ENCODE measurements around the gene ISM1.

ISM1 gene

DNA sequence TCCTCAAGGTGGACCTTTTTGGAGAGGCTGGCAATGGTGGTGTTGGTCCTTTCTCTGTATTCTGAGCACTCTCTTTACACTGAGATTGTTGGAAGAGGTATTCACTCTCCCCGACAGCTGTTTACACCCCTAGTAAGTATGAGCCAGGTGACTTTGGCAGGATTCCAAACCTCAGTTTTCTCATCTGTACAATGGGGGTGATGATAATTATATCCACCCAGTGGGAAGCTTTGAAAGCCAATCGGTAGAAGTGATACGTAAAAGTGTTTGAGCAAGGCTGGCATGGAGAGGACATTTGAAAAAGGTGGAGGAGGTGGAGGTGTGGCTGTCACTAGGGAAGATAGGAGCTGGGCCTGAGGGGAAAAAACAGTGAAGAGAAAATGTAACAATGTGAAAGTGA lies 35.5 kb downstream of the ISM1 start:
- no peaks in the 10 kb centered on the region for H3K79me2 ChIP-seq (ENCODE audit: control insufficient read depth, insufficient read depth, low read length, unreplicated experiment)
- H3K36me3 ChIP-seq (ENCODE audit: insufficient read depth, low read length): no peaks in the 10 kb centered on the region
- no peak overlapping the region for H3K4me3 ChIP-seq (ENCODE audit: low read depth, low read length)
- H2AFZ ChIP-seq (ENCODE audit: low read length, unreplicated experiment): no peak overlapping the region
- H3K27ac ChIP-seq (ENCODE audit: low read depth, low read length): no peak overlapping the region
- H3K27me3 ChIP-seq (ENCODE audit: insufficient read depth, low read length): no peaks in the 10 kb centered on the region
- H3K4me1 ChIP-seq (ENCODE audit: control insufficient read depth, insufficient read depth, low read length, unreplicated experiment): no peaks in the 10 kb centered on the region

DNA sequence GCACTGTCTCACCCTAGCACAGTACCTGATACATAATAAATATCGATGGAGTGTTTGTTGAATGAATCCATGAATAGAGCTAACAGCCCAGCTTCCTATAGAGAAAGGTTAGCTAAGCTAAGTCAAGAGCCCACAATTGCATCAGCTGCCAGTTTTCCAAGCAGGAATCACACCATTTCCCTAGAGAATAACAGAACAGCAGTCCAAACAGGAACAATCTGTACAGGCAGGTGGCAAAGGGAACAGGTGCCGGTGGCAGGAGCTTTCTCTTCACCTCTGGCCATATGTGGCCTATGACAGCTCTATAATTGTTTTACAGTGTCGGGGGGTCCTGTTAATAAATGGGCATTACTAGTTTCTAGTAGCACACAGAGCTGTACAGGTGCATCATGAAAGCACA lies 38.8 kb downstream of the ISM1 start:
- Histone ChIP-seq H3K27me3 (ENCODE audit: insufficient read depth, low read length) (no peaks in the 10 kb centered on the region), H3K79me2 (ENCODE audit: control insufficient read depth, insufficient read depth, low read length, unreplicated experiment) (no peaks in the 10 kb centered on the region), H3K36me3 (ENCODE audit: insufficient read depth, low read length) (no peaks in the 10 kb centered on the region), H3K27ac (ENCODE audit: low read depth, low read length) (no peak overlapping the region), H2AFZ (ENCODE audit: low read length, unreplicated experiment) (no peak overlapping the region), H3K4me3 (ENCODE audit: low read depth, low read length) (no peak overlapping the region), H3K4me1 (ENCODE audit: control insufficient read depth, insufficient read depth, low read length, unreplicated experiment) (no peaks in the 10 kb centered on the region)

DNA sequence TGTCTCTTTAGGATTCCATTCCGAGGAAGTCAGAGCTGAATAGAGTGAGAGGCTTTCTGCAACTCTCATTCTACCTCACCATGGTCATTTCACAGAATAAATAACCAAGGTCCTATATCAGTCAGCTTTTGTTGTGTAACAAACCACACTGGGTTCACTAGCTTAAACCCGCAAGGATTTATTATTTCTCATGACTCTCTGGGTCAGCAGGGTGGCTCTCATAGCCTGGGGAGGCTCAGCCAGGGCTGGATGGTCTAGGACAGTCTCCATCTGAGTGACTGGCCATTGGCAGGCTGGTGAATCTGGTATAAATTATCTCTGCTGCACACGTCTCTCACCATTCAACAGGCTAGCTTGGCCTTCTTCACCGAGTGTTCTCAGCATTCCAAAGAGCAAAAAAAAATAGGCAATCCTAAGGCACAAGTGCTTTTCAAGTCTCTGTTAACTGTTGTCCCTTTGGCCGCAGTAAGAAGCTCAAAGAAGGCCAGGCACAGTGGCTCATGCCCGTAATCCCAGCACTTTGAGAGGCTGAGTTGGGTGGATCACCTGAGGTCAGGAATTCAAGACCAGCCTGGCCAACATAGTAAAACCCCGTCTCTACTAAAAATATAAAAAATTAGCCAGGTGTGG lies 39.7 kb downstream of the ISM1 start:
- Histone ChIP-seq H2AFZ (ENCODE audit: low read length, unreplicated experiment) (no peak overlapping the region), H3K27ac (ENCODE audit: low read depth, low read length) (no peak overlapping the region), H3K4me3 (ENCODE audit: low read depth, low read length) (no peak overlapping the region), H3K79me2 (ENCODE audit: control insufficient read depth, insufficient read depth, low read length, unreplicated experiment) (no peaks in the 10 kb centered on the region), H3K4me1 (ENCODE audit: control insufficient read depth, insufficient read depth, low read length, unreplicated experiment) (no peaks in the 10 kb centered on the region), H3K36me3 (ENCODE audit: insufficient read depth, low read length) (no peaks in the 10 kb centered on the region), H3K27me3 (ENCODE audit: insufficient read depth, low read length) (no peaks in the 10 kb centered on the region)

DNA sequence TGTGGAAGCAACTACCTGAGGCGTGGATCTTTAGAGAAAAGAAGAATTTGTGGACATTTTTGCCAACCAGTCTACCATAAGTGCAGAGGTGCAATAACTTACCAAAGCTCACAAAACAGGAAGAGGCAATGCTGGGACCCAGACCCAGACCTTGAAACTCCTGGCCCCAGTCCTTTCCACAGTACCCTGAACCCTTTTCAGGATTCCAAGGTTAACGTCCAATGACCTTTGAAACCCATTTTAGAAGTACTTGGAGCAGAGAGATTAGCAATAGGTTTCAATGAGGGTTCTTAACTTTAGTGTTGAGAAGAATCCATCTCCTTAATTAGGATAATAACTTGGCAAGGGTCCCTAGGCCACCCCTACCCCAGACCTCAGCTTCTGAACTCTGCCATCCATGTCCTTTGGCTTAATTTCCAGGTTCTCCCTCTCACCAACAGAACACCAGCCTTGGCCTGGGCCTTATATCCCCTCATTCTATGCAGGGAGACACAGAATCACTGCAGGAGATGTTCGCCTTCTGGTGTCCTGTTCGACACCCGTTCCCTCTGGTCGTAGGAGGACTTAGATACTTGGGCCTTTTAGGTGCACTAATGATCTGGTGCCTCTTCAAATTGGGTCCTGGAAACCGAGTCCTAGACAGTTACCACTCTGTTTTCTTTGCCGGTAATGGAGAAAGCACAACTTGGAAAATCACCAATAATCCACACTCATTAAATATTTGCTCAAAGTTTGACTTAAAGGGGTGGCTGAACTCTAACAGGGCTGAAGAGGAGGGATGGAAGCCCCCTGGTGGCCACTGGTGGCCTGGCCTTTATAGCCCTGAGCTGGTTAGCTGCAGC lies 40.6 kb downstream of the ISM1 start:
- no peaks in the 10 kb centered on the region for H3K36me3 ChIP-seq (ENCODE audit: insufficient read depth, low read length)
- H2AFZ ChIP-seq (ENCODE audit: low read length, unreplicated experiment): no peak overlapping the region
- no peaks in the 10 kb centered on the region for H3K79me2 ChIP-seq (ENCODE audit: control insufficient read depth, insufficient read depth, low read length, unreplicated experiment)
- no peaks in the 10 kb centered on the region for H3K4me1 ChIP-seq (ENCODE audit: control insufficient read depth, insufficient read depth, low read length, unreplicated experiment)
- H3K27ac ChIP-seq (ENCODE audit: low read depth, low read length): no peak overlapping the region
- no peak overlapping the region for H3K4me3 ChIP-seq (ENCODE audit: low read depth, low read length)
- peaks cover 8% of the 10 kb centered on the region for H3K27me3 ChIP-seq (ENCODE audit: insufficient read depth, low read length)

DNA sequence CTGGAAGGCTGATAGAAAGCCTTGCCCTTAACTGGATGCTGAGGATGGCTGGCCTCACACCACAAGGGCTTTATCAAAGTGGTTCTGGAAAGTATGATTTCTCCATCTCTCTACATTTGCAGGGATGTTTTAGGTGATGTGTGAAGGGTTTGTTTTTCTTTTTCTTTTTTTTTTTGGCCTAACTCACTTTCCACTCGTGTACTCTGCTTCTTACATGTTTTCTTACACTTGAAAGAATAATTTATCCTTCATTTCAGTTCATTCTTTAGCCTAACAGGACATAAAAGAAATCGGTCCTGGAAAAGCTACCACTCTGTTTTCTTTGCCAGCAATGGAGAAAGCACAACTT lies 41.2 kb downstream of the ISM1 start:
- no peaks in the 10 kb centered on the region for H3K4me1 ChIP-seq (ENCODE audit: control insufficient read depth, insufficient read depth, low read length, unreplicated experiment)
- H3K4me3 ChIP-seq (ENCODE audit: low read depth, low read length): no peak overlapping the region
- no peaks in the 10 kb centered on the region for H3K36me3 ChIP-seq (ENCODE audit: insufficient read depth, low read length)
- H3K27ac ChIP-seq (ENCODE audit: low read depth, low read length): no peak overlapping the region
- H2AFZ ChIP-seq (ENCODE audit: low read length, unreplicated experiment): no peak overlapping the region
- peaks cover 14% of the 10 kb centered on the region for H3K27me3 ChIP-seq (ENCODE audit: insufficient read depth, low read length)
- no peaks in the 10 kb centered on the region for H3K79me2 ChIP-seq (ENCODE audit: control insufficient read depth, insufficient read depth, low read length, unreplicated experiment)

DNA sequence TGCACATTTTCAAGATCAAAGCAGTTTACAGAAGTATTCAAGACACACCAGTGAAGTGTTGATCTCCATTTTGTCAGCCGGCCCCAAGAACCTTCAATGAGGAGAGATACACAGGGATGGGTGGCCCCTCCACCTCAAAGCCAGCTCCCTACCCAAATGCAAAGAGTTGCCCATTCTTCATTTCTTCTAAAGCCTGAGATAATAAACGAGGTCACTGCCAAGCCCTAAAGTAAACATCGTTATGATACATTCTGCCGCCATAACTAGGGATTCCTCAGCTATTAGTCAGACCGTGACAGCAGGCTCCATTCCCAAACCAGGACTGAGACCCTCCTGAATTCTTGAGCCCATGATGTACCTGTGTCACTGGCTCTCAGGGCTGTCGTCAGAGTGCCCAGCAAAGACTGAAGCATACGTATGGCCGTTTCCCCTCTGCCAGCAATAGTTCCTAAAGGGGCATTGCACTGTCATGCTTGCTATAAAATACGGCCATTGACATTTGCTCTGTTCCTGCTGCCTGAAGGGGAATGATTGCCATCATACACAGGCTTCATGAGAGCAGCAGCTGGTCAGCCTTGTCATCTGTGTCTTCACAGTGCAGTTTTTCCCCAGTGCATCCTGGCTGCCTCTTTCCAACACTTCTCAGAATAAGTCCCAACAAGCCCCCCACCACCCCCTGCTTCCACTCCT lies 41.7 kb downstream of the ISM1 start:
- H2AFZ ChIP-seq (ENCODE audit: low read length, unreplicated experiment): no peak overlapping the region
- peaks cover 19% of the 10 kb centered on the region for H3K27me3 ChIP-seq (ENCODE audit: insufficient read depth, low read length)
- no peaks in the 10 kb centered on the region for H3K4me1 ChIP-seq (ENCODE audit: control insufficient read depth, insufficient read depth, low read length, unreplicated experiment)
- no peak overlapping the region for H3K27ac ChIP-seq (ENCODE audit: low read depth, low read length)
- H3K4me3 ChIP-seq (ENCODE audit: low read depth, low read length): no peak overlapping the region
- H3K36me3 ChIP-seq (ENCODE audit: insufficient read depth, low read length): no peaks in the 10 kb centered on the region
- no peaks in the 10 kb centered on the region for H3K79me2 ChIP-seq (ENCODE audit: control insufficient read depth, insufficient read depth, low read length, unreplicated experiment)

DNA sequence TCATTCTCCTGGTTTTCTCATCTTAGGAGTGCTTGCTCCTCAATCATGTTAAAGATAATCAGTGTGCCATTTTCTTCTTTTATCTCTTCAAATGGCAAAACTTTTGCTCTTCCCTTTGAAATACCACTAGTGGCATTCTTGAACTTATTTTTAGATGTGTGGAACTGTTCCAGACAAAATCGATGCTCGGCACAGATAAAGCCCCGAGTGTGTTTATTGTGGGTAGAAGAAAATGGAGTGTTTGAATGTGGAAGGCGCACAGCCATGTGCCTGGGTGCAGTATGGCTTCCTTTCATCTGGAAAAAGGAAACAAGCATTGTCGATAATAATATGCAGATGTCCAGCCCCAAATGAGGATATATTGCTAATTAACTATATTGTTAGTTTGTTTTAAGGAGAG lies 42.4 kb downstream of the ISM1 start:
- H3K79me2 ChIP-seq (ENCODE audit: control insufficient read depth, insufficient read depth, low read length, unreplicated experiment): no peaks in the 10 kb centered on the region
- H3K4me1 ChIP-seq (ENCODE audit: control insufficient read depth, insufficient read depth, low read length, unreplicated experiment): no peaks in the 10 kb centered on the region
- no peaks in the 10 kb centered on the region for H3K36me3 ChIP-seq (ENCODE audit: insufficient read depth, low read length)
- H3K27ac ChIP-seq (ENCODE audit: low read depth, low read length): no peak overlapping the region
- no peak overlapping the region for H3K4me3 ChIP-seq (ENCODE audit: low read depth, low read length)
- H2AFZ ChIP-seq (ENCODE audit: low read length, unreplicated experiment): no peak overlapping the region
- H3K27me3 ChIP-seq (ENCODE audit: insufficient read depth, low read length): peaks cover 25% of the 10 kb centered on the region

DNA sequence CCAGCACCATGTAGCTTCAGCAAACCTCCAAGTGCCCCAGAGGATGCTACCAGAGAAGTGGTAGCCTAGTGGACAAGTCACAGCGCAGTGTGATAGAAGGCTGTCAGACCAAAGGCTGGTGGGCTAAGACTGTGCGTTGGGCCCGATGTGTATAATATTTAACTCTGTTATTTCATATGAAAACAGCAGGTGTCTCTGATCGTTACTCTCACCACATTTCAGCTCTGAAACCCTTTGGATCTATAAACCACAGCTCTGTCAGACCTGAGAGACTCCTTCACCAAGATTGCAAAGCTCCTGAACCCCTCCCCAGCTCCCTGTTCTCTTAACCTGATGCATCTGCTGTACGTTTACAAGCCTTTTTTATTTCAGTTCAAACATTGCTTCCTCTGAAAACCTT lies 43.8 kb downstream of the ISM1 start:
- H2AFZ ChIP-seq (ENCODE audit: low read length, unreplicated experiment): no peak overlapping the region
- peaks cover 35% of the 10 kb centered on the region for H3K27me3 ChIP-seq (ENCODE audit: insufficient read depth, low read length)
- H3K36me3 ChIP-seq (ENCODE audit: insufficient read depth, low read length): no peaks in the 10 kb centered on the region
- H3K4me1 ChIP-seq (ENCODE audit: control insufficient read depth, insufficient read depth, low read length, unreplicated experiment): no peaks in the 10 kb centered on the region
- H3K27ac ChIP-seq (ENCODE audit: low read depth, low read length): no peak overlapping the region
- no peak overlapping the region for H3K4me3 ChIP-seq (ENCODE audit: low read depth, low read length)
- no peaks in the 10 kb centered on the region for H3K79me2 ChIP-seq (ENCODE audit: control insufficient read depth, insufficient read depth, low read length, unreplicated experiment)

DNA sequence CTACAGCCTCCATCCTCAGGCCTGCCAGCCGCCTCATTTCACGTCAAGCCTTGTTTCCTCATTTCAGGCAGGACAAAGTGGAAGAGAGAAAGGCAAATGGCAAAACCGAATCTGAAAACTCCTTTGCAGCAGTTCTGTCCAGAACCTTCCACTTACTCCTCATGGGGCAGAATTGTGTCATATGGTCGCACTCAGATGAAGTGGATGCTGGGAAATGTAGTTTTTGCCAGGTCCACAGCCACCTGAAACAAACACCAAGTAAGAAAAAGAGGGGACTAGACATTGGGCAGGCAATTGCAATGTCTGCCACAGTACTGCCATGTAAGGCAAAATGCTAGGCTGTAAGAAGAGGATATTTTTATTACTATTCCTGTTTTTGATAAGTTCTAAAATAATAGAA lies 44.9 kb downstream of the ISM1 start:
- H3K27me3 ChIP-seq (ENCODE audit: insufficient read depth, low read length): peaks cover 42% of the 10 kb centered on the region
- H3K4me3 ChIP-seq (ENCODE audit: low read depth, low read length): no peak overlapping the region
- H2AFZ ChIP-seq (ENCODE audit: low read length, unreplicated experiment): no peak overlapping the region
- no peaks in the 10 kb centered on the region for H3K36me3 ChIP-seq (ENCODE audit: insufficient read depth, low read length)
- H3K4me1 ChIP-seq (ENCODE audit: control insufficient read depth, insufficient read depth, low read length, unreplicated experiment): no peaks in the 10 kb centered on the region
- no peak overlapping the region for H3K27ac ChIP-seq (ENCODE audit: low read depth, low read length)
- H3K79me2 ChIP-seq (ENCODE audit: control insufficient read depth, insufficient read depth, low read length, unreplicated experiment): no peaks in the 10 kb centered on the region

DNA sequence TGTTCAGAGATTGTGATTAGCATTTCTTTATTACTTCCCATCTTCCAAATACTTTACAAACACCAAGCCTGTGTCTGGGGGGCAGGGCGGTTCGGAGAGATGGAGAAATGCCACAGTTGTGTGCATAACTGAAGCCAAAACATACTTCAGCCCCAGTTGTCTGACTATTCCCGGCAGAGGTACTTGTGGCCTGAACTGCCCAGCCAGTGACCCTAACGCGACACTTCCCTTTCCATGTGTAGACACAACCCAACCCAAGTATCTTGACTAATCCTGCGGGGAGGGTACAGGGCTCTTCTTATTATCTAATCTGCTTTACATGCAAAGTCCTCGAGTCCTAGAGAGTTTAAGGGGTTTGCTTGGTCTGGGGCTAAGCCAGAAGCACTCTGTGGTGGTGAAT lies 46.2 kb downstream of the ISM1 start:
- Histone ChIP-seq H3K27me3 (ENCODE audit: insufficient read depth, low read length) (peaks cover 42% of the 10 kb centered on the region), H2AFZ (ENCODE audit: low read length, unreplicated experiment) (no peak overlapping the region), H3K79me2 (ENCODE audit: control insufficient read depth, insufficient read depth, low read length, unreplicated experiment) (no peaks in the 10 kb centered on the region), H3K27ac (ENCODE audit: low read depth, low read length) (no peak overlapping the region), H3K36me3 (ENCODE audit: insufficient read depth, low read length) (no peaks in the 10 kb centered on the region), H3K4me3 (ENCODE audit: low read depth, low read length) (no peak overlapping the region), H3K4me1 (ENCODE audit: control insufficient read depth, insufficient read depth, low read length, unreplicated experiment) (no peaks in the 10 kb centered on the region)

DNA sequence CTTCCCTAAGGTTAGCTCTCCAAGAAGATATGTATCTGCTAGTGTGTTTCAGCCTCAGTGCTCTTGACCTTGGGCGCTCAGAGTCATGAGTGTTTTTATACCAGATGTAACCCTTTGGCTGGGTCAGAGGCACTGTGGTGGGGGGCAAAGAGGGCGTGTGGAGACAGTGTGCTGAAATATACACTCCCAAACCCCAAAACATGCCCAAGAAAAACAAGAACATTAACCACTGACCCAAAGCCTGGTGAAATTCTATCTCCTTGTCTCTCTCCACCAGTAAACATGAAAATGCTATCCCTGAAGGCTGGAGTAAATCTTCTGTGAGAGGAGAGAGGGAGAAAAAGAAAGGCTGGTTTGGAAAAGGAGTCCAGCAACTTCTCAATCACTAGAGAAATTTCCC lies 47.9 kb downstream of the ISM1 start:
- H3K4me3 ChIP-seq (ENCODE audit: low read depth, low read length): no peak overlapping the region
- H3K4me1 ChIP-seq (ENCODE audit: control insufficient read depth, insufficient read depth, low read length, unreplicated experiment): no peaks in the 10 kb centered on the region
- H3K79me2 ChIP-seq (ENCODE audit: control insufficient read depth, insufficient read depth, low read length, unreplicated experiment): no peaks in the 10 kb centered on the region
- H3K27me3 ChIP-seq (ENCODE audit: insufficient read depth, low read length): peaks cover 42% of the 10 kb centered on the region
- no peaks in the 10 kb centered on the region for H3K36me3 ChIP-seq (ENCODE audit: insufficient read depth, low read length)
- no peak overlapping the region for H2AFZ ChIP-seq (ENCODE audit: low read length, unreplicated experiment)
- no peak overlapping the region for H3K27ac ChIP-seq (ENCODE audit: low read depth, low read length)

All from ACC112 (cell line).